ENCODE data around the gene SPATA6L.
A peak's percentile ranks its signal among the peaks of the same experiment; 100 is the strongest.

The SPATA6L gene

DNA sequence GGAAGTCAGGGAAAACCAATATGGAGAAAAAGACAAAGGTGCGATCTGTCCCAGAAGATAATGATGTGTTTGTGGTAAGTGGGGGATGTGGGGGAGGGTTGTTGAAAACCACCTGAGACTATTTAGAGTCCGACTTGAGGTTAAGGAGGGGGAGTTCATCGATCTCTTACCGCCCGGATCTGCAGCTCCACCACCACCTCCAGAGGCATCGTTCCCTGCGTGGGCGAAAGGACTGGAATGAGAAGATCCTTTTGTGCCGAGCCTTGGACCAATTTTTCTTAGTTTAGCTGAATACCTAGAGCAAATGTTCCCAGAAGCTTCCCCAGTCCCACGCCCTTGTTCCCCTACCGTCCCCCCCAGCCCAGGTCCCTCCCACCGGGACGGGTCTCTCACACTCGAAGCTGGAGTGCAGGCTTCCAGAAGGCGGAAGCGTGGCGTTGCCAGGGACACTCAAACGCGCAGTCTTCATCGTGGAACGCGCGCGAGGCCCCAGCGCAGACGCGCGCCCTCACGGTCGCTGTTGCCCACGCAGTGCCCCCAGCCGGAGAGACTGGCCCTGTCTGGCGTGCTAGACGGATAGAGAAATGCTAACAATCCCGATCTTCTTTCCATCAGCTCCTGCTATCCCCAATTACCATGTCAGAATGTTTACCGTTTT is at the start of gene SPATA6L:
Gene SPATA6L (minus strand): TSS at position 439 of the 658 bp plus-strand sequence. CDS start 230 bp downstream, at position 209.
- DNase-seq (ENCODE audit: low spot score), result peak; percentile 41

GRCh38 chr9:4714266-4715016 is 48.2 kb upstream of the SPATA6L start:
- DNase-seq (ENCODE audit: low spot score), result no peak

- no peak for DNase-seq (ENCODE audit: low spot score)
Measured at GRCh38 chr9:4713849-4714248, 47.6 kb upstream of the SPATA6L start.

GRCh38 chr9:4709380-4709779 is 43.1 kb upstream of the SPATA6L start:
- no peak for DNase-seq (ENCODE audit: low spot score)

- DNase-seq (ENCODE audit: low spot score), result no peak
Measured at GRCh38 chr9:4706971-4707622, 40.8 kb upstream of the SPATA6L start.

GRCh38 chr9:4706021-4706420 is 39.7 kb upstream of the SPATA6L start:
- DNase-seq (ENCODE audit: low spot score), result no peak

- DNase-seq (ENCODE audit: low spot score), result no peak
Measured at GRCh38 chr9:4704129-4704528, 37.8 kb upstream of the SPATA6L start.

- DNase-seq (ENCODE audit: low spot score), result no peak
Measured at GRCh38 chr9:4701526-4701925, 35.2 kb upstream of the SPATA6L start.

GRCh38 chr9:4700932-4701331 is 34.7 kb upstream of the SPATA6L start:
- no peak for DNase-seq (ENCODE audit: low spot score)

- no peak for DNase-seq (ENCODE audit: low spot score)
Measured at GRCh38 chr9:4700091-4700490, 33.8 kb upstream of the SPATA6L start.

- no peak for DNase-seq (ENCODE audit: low spot score)
Measured at GRCh38 chr9:4691795-4692194, 25.5 kb upstream of the SPATA6L start.

DNA sequence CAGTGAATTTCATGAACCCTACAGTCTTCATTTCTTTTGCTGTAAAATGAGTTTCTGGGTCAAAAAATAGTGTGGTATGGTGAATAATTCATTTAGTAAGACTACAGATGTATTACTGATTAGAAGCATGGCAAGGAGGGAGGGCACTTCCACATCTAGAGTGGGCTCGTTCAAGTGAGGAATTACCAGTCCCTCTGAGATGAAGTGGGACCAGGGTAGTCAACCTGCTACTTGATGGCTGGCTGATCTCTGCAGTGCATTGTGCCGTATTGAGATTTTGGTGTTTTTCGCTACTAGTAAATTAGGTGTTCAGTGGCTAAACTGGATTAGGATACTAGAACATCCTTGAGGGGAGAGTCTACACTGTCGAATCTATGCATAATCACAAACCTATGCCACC is 23.9 kb upstream of the SPATA6L start:
- DNase-seq (ENCODE audit: low spot score), result no peak

DNA sequence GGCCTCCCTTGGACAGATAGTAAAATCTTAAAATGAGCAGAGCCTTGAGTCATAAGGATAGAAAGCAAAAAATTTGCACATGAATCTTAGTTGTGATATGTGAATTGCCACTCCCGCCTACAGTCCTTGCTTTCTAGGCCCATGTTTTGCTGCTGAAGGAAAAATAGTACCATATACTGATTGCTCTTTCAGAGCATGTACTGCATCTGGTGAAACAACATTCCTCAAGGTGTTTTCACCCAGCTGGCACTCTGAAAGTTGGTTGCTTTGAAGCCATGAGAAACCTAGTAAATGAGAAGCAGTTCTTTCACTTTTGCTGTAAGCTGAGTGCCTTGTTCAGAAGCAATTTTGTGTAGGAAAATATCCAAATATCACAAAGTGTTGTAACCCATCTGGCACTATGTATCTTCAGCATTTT is 23.4 kb upstream of the SPATA6L start:
- no peak for DNase-seq (ENCODE audit: low spot score)

DNA sequence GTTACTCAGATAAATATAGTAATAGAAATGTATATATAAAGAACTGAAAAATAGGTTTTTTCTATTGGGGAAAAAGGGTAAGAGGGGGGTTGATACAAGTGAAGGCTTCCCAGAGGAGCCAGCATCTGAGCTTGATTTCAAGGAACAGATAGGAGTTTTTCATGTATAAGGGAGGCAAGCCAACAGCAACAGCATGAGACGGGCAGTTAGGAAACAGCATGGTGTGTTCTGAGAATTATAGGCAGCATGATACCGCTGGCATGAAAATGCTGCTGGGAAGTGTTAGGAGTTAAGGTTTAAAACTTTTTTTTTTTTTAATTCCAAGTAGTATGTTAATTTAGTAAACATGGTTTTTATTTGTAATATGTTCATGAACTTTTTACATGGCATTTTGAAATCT is 22.7 kb upstream of the SPATA6L start:
- DNase-seq (ENCODE audit: low spot score), result no peak

DNA sequence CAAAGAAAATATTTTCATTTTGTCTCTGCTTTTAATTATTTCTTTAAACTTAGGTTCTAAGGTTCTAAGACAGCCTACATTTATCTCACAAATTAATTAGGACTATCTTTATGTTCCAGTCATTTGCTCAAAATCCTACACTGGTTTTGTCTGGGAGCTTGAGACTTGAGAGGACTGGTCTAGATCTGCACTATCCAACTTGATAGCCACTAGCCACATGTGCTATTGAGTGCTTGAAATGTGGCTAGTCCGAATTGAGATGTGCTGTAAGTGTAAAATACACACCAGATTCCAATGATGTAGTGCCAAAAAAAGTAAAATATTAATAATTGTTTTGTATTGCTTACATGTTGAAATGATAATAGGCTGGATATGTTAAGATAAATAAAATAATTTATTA is 20.3 kb upstream of the SPATA6L start:
- no peak for DNase-seq (ENCODE audit: low spot score)

GRCh38 chr9:4686112-4686511 is 19.8 kb upstream of the SPATA6L start:
- no peak for DNase-seq (ENCODE audit: low spot score)

DNA sequence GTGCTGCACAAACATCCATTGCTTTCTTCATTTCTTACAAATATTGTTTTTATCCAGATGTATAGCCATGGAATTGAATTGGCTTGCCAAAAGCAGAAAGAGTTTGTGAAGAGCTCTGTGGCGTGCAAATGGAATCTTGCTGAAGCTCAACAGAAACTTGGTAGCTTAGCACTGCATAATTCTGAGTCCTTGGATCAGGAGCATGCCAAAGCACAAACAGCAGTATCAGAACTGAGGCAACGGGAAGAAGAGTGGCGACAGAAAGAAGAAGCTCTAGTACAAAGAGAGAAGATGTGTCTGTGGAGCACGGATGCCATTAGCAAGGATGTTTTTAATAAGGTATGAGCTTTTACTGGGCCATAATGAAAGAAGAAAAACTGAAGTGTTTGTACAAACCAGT is 18.5 kb upstream of the SPATA6L start:
- DNase-seq (ENCODE audit: low spot score), result no peak

- no peak for DNase-seq (ENCODE audit: low spot score)
Measured at GRCh38 chr9:4680750-4681149, 14.5 kb upstream of the SPATA6L start.

GRCh38 chr9:4680173-4680525 is 13.9 kb upstream of the SPATA6L start:
- DNase-seq (ENCODE audit: low spot score), result no peak

DNA sequence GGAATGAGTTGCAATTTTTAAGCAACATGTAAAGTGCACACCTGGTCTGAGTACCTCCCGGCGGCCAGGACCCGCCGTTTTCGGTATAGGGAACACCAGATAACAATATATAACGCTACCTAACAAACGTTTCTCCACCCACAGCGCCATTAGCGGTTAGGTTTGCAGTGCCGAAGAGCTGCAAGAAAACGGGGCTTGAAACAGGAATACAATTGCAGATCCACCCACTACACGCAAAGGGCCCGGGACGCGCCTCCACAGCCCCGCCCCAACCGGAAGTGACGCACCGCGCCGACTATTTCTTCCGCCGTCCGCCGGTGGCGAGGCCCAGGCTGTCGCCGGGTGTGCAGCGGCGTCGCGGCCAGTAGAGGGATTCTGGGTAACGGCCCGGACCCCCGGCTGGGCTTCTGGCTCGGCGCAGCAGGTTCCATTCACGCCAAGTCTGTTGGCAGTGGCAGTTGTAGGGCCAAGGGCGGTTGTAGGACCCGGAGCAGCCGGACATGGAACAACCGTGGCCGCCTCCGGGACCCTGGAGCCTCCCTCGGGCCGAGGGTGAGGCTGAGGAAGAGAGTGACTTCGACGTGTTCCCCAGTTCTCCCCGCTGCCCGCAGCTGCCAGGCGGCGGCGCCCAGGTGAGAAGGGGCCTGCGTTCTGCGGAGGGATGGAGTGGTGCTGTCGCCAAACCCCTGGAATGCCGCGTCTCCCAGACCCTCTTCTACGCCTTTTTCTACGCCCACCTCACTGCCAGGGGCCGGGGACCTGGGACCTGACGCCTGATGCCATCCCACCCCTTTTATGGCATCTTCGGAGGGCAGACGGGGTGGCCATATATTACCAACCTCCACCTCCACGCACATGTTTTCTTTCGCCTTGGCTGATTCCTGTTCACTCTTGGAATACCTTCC is 13.2 kb upstream of the SPATA6L start, which contains the start of gene CDC37L1:
Gene CDC37L1 (plus strand): TSS at position 302 of the 905 bp plus-strand sequence. CDS start 199 bp downstream, at position 501.
- peak; percentile 90 for DNase-seq (ENCODE audit: low spot score)

DNA sequence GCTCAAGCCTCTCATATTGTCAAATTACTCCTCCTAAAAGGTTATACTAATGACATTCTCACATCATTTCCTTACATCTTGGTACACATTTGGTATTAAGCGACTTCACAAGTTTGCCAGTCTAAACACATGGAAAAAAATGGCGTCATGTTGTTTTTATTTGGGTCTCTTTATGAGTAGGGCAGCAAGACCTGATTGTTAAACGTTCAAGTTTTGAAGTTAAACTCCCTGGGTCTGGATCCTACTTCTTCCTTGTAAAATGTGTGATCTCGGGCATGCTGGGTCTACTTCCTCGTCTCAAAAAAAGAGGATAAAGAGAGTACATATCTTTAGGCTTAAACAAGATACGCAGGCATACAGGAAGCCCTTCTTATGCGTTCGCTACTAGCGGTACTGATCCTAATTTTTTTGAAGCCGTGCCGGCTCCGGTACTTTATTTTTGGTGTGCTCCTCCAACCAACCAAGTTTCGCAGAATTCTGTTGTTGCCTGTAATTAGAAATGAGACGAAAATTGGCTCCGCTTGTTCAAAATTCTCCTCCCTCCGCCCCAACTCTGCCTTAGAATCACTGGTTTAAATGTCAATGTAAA is 12.5 kb upstream of the SPATA6L start:
- DNase-seq (ENCODE audit: low spot score), result peak; percentile 42

DNA sequence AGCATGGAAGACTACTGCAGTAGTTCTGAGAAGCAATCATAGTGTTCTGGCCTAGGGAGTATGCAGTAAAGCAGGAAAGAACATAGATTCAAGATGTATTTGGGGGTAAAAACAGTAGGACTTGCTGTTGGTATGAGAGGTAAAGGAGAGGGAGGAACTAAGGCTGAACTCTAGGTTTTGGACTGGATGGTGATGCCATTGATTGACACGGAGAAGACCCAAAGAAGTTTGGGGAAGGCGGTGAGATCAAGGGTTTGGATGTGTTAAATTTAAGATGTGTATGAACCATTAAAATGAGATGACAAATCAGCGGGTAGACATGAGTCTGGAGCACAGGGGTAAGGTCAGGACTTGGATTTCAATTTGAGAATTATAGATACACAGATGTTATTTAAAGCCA is 11.1 kb upstream of the SPATA6L start:
- no peak for DNase-seq (ENCODE audit: low spot score)
